ENCODE measurements around the gene NFYB.
A peak's percentile ranks its signal among the peaks of the same experiment; 100 is the strongest.
"Not testable (repeated sequence)": the region's sequence is repeated elsewhere in the genome, so short reads cannot be mapped to it uniquely, and the experiment has no call there.

The NFYB gene

GRCh38 chr12:104137902-104138796, at the start of gene NFYB:
Gene NFYB (minus strand): TSS chr12:104138210. CDS start chr12:104135453, 2,757 bp downstream.
- DNase-seq: peak; percentile 93

GRCh38 chr12:104187446-104188155, 49.6 kb upstream of the NFYB start:
- no peak for DNase-seq

GRCh38 chr12:104183443-104183842, 45.4 kb upstream of the NFYB start:
- no peak for DNase-seq

GRCh38 chr12:104182621-104183378, 44.8 kb upstream of the NFYB start:
- no peak for DNase-seq

GRCh38 chr12:104182144-104182543, 44.1 kb upstream of the NFYB start:
- no peak for DNase-seq

GRCh38 chr12:104181313-104181712, 43.3 kb upstream of the NFYB start:
- DNase-seq: no peak

- no peak for DNase-seq
These were observed 42.4 kb upstream of the NFYB start for GRCh38 chr12:104180374-104180773.

GRCh38 chr12:104177663-104178501, 39.9 kb upstream of the NFYB start:
- DNase-seq: peak; percentile 31

- DNase-seq: no peak
These were observed 39.3 kb upstream of the NFYB start for GRCh38 chr12:104177336-104177662.

- no peak for DNase-seq
These were observed 37.8 kb upstream of the NFYB start for GRCh38 chr12:104175726-104176247.

GRCh38 chr12:104173804-104174203, 35.8 kb upstream of the NFYB start:
- not testable (repeated sequence) for DNase-seq

GRCh38 chr12:104172570-104172947, 34.5 kb upstream of the NFYB start:
- DNase-seq: no peak

- no peak for DNase-seq
These were observed 34.0 kb upstream of the NFYB start for GRCh38 chr12:104171785-104172569.

GRCh38 chr12:104168596-104168995, 30.6 kb upstream of the NFYB start:
- no peak for DNase-seq

GRCh38 chr12:104167519-104168458, 29.8 kb upstream of the NFYB start:
- DNase-seq: no peak

- DNase-seq: no peak
These were observed 28.5 kb upstream of the NFYB start for GRCh38 chr12:104166465-104166864.

- no peak for DNase-seq
These were observed 27.8 kb upstream of the NFYB start for GRCh38 chr12:104165801-104166200.

GRCh38 chr12:104164634-104165033, 26.6 kb upstream of the NFYB start:
- DNase-seq: no peak

GRCh38 chr12:104163631-104164030, 25.6 kb upstream of the NFYB start:
- no peak for DNase-seq

GRCh38 chr12:104163028-104163427, 25.0 kb upstream of the NFYB start:
- not testable (repeated sequence) for DNase-seq
